A549 (cell line): ENCODE results near the gene CD37. TPM values are rescaled to one million over a fixed set of nuclear protein-coding genes. Genes with fewer than 3 reads are reported as not detected.

Experiments
- ATAC-seq, 2 experiments: fragments of 200-7000 bp in 1 of 2; fragments of >200 bp in 1 of 2; cut with Nextera tagmentation in 1 of 2; cut with Tn5 transposase in 1 of 2; 3 replicates each; pipeline versions ENCODE4 v1.8.0 to v1.9.1; 2018 to 2020; ENCODE audit warnings: mild to moderate bottlenecking in 1 of 2, moderate library complexity in 1 of 2
- CTCF ChIA-PET: fragments of 300-600 bp; sonication (Branson Sonifier 250); formaldehyde crosslinking; extraction: SDS; loops from one replicate; lab custom pipeline; 2021; ENCODE audit warnings: antibody characterized with exemption, inconsistent platforms; lab: Yijun Ruan, JAX
- POLR2A ChIA-PET: fragments of 350-600 bp; formaldehyde crosslinking; extraction: SDS; loops from one replicate; lab custom pipeline; 2021; ENCODE audit warnings: antibody characterized with exemption, inconsistent platforms; lab: Yijun Ruan, JAX
- DNase-seq, 2 experiments: peaks; one replicate each; pipeline versions ENCODE4 v3.0.0 to v3.0.0-alpha.2; 2011 to 2016; ENCODE audit warnings: low read depth in 1 of 2, low spot score in 1 of 2
- FAIRE-seq: peaks from 2 replicates; lab custom pipeline; 2011; peaks lifted over from hg19 to GRCh38; lab: Jason Lieb, UNC
- H3K27ac ChIP-seq, 2 experiments: fragments of >200 bp; sonication (Bioruptor Twin); formaldehyde crosslinking; 3 replicates each; pipeline ENCODE4 v1.5.1; 2016 to 2017
- H3K4me1 ChIP-seq: fragments of >200 bp; sonication (Bioruptor Twin); formaldehyde crosslinking; 3 replicates; pipeline ENCODE4 v1.6.1; 2016
- H3K4me2 ChIP-seq: fragments of >200 bp; sonication (Bioruptor Twin); formaldehyde crosslinking; 3 replicates; pipeline ENCODE4 v1.6.1; 2016
- H3K4me3 ChIP-seq: fragments of >200 bp; sonication (Bioruptor Twin); formaldehyde crosslinking; 3 replicates; pipeline ENCODE4 v1.5.1; 2016
- H3K9me3 ChIP-seq: fragments of >200 bp; sonication (Bioruptor Twin); formaldehyde crosslinking; 3 replicates; pipeline ENCODE4 v1.6.1; 2016
- CEBPB ChIP-seq, 2 experiments: fragments of >200 bp in 1 of 2; sonication (Bioruptor Twin) in 1 of 2; formaldehyde crosslinking in 1 of 2; IDR thresholded peaks; 2 replicates each; pipeline ENCODE4 v1.6.1; 2012 to 2016
- CTCF ChIP-seq: fragments of >200 bp; sonication (Bioruptor Twin); formaldehyde crosslinking; IDR thresholded peaks from 3 replicates; pipeline ENCODE4 v1.5.1; 2016
- E2F6 ChIP-seq: IDR thresholded peaks from 2 replicates; pipeline ENCODE4 v1.6.1; 2012; ENCODE audit warnings: low read depth, borderline replicate concordance
- EP300 ChIP-seq, 2 experiments: fragments of >200 bp; sonication (Bioruptor Twin); formaldehyde crosslinking; IDR thresholded peaks; 2 replicates in 1 of 2; 3 replicates in 1 of 2; pipeline ENCODE4 v1.6.1; 2016 to 2017
- HDAC2 ChIP-seq: fragments of 200-600 bp; sonication (generic); IDR thresholded peaks from 2 replicates; pipeline ENCODE4 v1.6.1; 2016
- HEYL ChIP-seq: fragments of 250-450 bp; sonication (Bioruptor Pico); IDR thresholded peaks from 2 replicates; pipeline ENCODE4 v1.8.0; 2021; ENCODE audit warnings: mild to moderate bottlenecking, moderate library complexity
- HOXB13 ChIP-seq: fragments of 250-450 bp; sonication (Bioruptor Pico); IDR thresholded peaks from 2 replicates; pipeline ENCODE4 v1.5.0; 2020; ENCODE audit warnings: low read depth, mild to moderate bottlenecking, moderate library complexity
- JUN ChIP-seq, 2 experiments: fragments of >200 bp; sonication (Bioruptor Twin); formaldehyde crosslinking; IDR thresholded peaks; 2 replicates in 1 of 2; 3 replicates in 1 of 2; pipeline ENCODE4 v1.6.1; 2016 to 2017
- KDM1A ChIP-seq: fragments of 200-600 bp; sonication (generic); IDR thresholded peaks from 2 replicates; pipeline ENCODE4 v1.6.1; 2016; ENCODE audit warnings: low read depth, mild to moderate bottlenecking
- MAFK ChIP-seq: fragments of 450-650 bp; IDR thresholded peaks from 2 replicates; pipeline ENCODE4 v1.6.1; 2014; ENCODE audit not compliant: partially characterized antibody
- MAX ChIP-seq: IDR thresholded peaks from 2 replicates; pipeline ENCODE4 v1.6.1; 2012
- MAZ ChIP-seq: fragments of 150-350 bp; IDR thresholded peaks from 2 replicates; pipeline ENCODE4 v1.6.1; 2014; ENCODE audit warnings: antibody characterized with exemption, low read depth, low read length, borderline replicate concordance
- NFE2L2 ChIP-seq: fragments of 150-350 bp; conservative IDR thresholded peaks from 2 replicates; pipeline ENCODE4 v1.6.1; 2014; ENCODE audit warnings: low read length
- NPAS2 ChIP-seq: fragments of 250-450 bp; sonication (Bioruptor Pico); IDR thresholded peaks from 2 replicates; pipeline ENCODE4 v1.8.0; 2022; ENCODE audit warnings: mild to moderate bottlenecking, moderate library complexity, borderline replicate concordance
- PBX3 ChIP-seq: IDR thresholded peaks from 2 replicates; pipeline ENCODE4 v1.6.1; 2012
- PHF8 ChIP-seq: fragments of 200-600 bp; sonication (generic); IDR thresholded peaks from 2 replicates; pipeline ENCODE4 v1.6.1; 2016; ENCODE audit warnings: low read depth, mild to moderate bottlenecking, antibody characterized with exemption, moderate library complexity, borderline replicate concordance
- POLR2A ChIP-seq: IDR thresholded peaks from 2 replicates; pipeline ENCODE4 v1.6.1; 2012; ENCODE audit warnings: mild to moderate bottlenecking, low read length
- RAD21 ChIP-seq, 2 experiments: fragments of >200 bp in 1 of 2; sonication (Bioruptor Twin) in 1 of 2; formaldehyde crosslinking in 1 of 2; IDR thresholded peaks in 1 of 2; conservative IDR thresholded peaks in 1 of 2; 2 replicates in 1 of 2; 3 replicates in 1 of 2; pipeline ENCODE4 v1.6.1; 2012 to 2018; ENCODE audit warnings: inconsistent platforms in 1 of 2
- RNF2 ChIP-seq: fragments of 200-600 bp; sonication (generic); IDR thresholded peaks from 2 replicates; pipeline ENCODE4 v1.6.1; 2016; ENCODE audit warnings: low read depth, mild to moderate bottlenecking, antibody characterized with exemption, moderate library complexity, borderline replicate concordance
- SREBF2 ChIP-seq: fragments of 450-650 bp; IDR thresholded peaks from 2 replicates; pipeline ENCODE4 v1.6.1; 2014; ENCODE audit warnings: mild to moderate bottlenecking, moderate library complexity
- USF2 ChIP-seq: fragments of 450-650 bp; IDR thresholded peaks from 2 replicates; pipeline ENCODE4 v1.6.1; 2014; ENCODE audit warnings: antibody characterized with exemption
- WGBS: methylation state at CpG from one replicate; pipeline ENCODE4 v1.1.6; 2017; ENCODE audit errors: missing lambda C conversion rate; 5-methylcytosine and 5-hydroxymethylcytosine counted together
- polyA plus RNA-seq, 4 experiments: library from polyadenylated mRNA; depleted of rRNA in 3 of 4; stranded (reverse); fragments of >200 nt; fragmentation: RNase III in 1 of 4; extraction: RNeasy Plus Mini Kit Qiagen cat#74134 plus additional on column Dnase treatment in 1 of 4; gene quantifications; 2 replicates in 3 of 4; 3 replicates in 1 of 4; pipeline ENCODE4 v1.2.3, GENCODE V29; 2011 to 2017

The CD37 gene
- polyA plus RNA-seq, 2 of the 4 experiments (the other 2 are of a cell fraction), result 0.13 TPM; not detected in 1

GRCh38 chr19:49363268-49364082, 28.3 kb downstream of the CD37 start, which contains the start of gene DKKL1:
Gene DKKL1, plus strand, starts transcription at chr19:49363877. Its CDS starts 122 bp downstream, at chr19:49363999.
- Histone ChIP-seq H3K4me1 (peaks cover 15% of the 10 kb centered on the region; the same call in 2 of the 3 replicates), H3K9me3 (peaks cover 5% of the 10 kb centered on the region; the same call in 2 of the 3 replicates), H3K4me3 (peak within 1 kb of the TSS; percentile 88), H3K27ac (peak within 1 kb of the TSS; percentile 87 to 90), H3K4me2 (peak within 1 kb of the TSS; percentile 99)
- ATAC-seq (peak; percentile 78 to 90), DNase-seq (peak; percentile 98 to 100), FAIRE-seq (peak; percentile 99)
- 1% methylated on average over 46 of the region's 46 CpGs for WGBS
- ChIA-PET CTCF (interaction anchor here (0.6 to 2.0 kb wide), 7 partner anchors 11 to 204 kb away, joined by 3 to 10 read pairs (median 4); partner anchors contain the start of gene SLC17A7), POLR2A (interaction anchor here (1.0 to 1.5 kb wide), 3 partner anchors 62 to 90 kb away, joined by 3 to 4 read pairs (median 3); partner anchors contain the start of genes ALDH16A1 and GFY)
- TF ChIP-seq MAX, result peak; percentile 64; the same call in 1 of the 2 replicates
- peak; percentile 18; the same call in 1 of the 3 replicates for TF ChIP-seq CTCF
- no peak for TF ChIP-seq HOXB13 (CRISPR knock-in tag)
- TF ChIP-seq MAFK, result no peak
- peak; percentile 12; the same call in 1 of the 2 replicates for TF ChIP-seq E2F6
- no peak for TF ChIP-seq RNF2
- TF ChIP-seq JUN (IDR thresholded peaks at IDR 0.05), result peak in 1 of 2 experiments; percentile 19; a peak in 1 of 5 replicates
- TF ChIP-seq POLR2A, result peak; percentile 30; the same call in 1 of the 2 replicates
- no peak for TF ChIP-seq USF2
- 0 out of 5 replicates have a peak, but pooled peaks of 1 of the 2 experiments have one; percentile 23 for TF ChIP-seq RAD21 (conservative IDR thresholded peaks at IDR 0.05 in 1 of 2, IDR thresholded peaks at IDR 0.05 in 1 of 2)
- no peak for TF ChIP-seq EP300 (IDR thresholded peaks at IDR 0.05)

GRCh38 chr19:49364083-49364737, 29.0 kb downstream of the CD37 start:
- 68% methylated on average over 27 of the region's 27 CpGs for whole genome bisulfite sequencing
- TF ChIP-seq PHF8, result peak; percentile 24; the same call in 1 of the 2 replicates
- TF ChIP-seq CEBPB (IDR thresholded peaks at IDR 0.05), result peak in 1 of 2 experiments; percentile 75; a peak in 2 of 4 replicates
- TF ChIP-seq NFE2L2, result no peak
- no peak for ATAC-seq
- CTCF ChIA-PET, result interaction anchor here (1.5 kb wide), 1 partner anchor 78 kb away, joined by 5 read pairs; the partner anchor contains the start of gene SLC17A7
- POLR2A ChIA-PET, result no interaction called here
- H3K27ac ChIP-seq, result peak overlapping the region; percentile 73 to 83
- FAIRE-seq, result no peak
- H3K4me1 ChIP-seq, result peaks cover 15% of the 10 kb centered on the region; the same call in 2 of the 3 replicates
- H3K9me3 ChIP-seq, result peaks cover 13% of the 10 kb centered on the region
- no peak for DNase-seq
- peak overlapping the region; percentile 44 for H3K4me3 ChIP-seq
- peak overlapping the region; percentile 74 for H3K4me2 ChIP-seq

- Histone ChIP-seq H3K9me3 (peaks cover 25% of the 10 kb centered on the region), H3K27ac (no peak overlapping the region), H3K4me2 (no peak overlapping the region), H3K4me3 (no peak overlapping the region), H3K4me1 (peaks cover 13% of the 10 kb centered on the region; the same call in 2 of the 3 replicates)
- ChIA-PET CTCF (interaction anchor here (0.7 to 4.7 kb wide), 6 partner anchors 10 to 1101 kb away, joined by 3 to 34 read pairs (median 5); no protein-coding TSS in a partner anchor), POLR2A (no interaction called here)
- ATAC-seq, result no peak
- FAIRE-seq, result no peak
- no peak for DNase-seq
- TF ChIP-seq HDAC2 (0 out of 2 replicates have a peak, but pooled peaks have one; percentile 36), HOXB13 (CRISPR knock-in tag) (no peak), RAD21 (conservative IDR thresholded peaks at IDR 0.05 in 1 of 2, IDR thresholded peaks at IDR 0.05 in 1 of 2) (no peak), PBX3 (no peak), HEYL (CRISPR knock-in tag) (no peak), JUN (IDR thresholded peaks at IDR 0.05) (no peak), KDM1A (peak; percentile 79; the same call in 1 of the 2 replicates), SREBF2 (no peak), NPAS2 (no peak), MAZ (no peak)
Measured at GRCh38 chr19:49366110-49366509, 30.9 kb downstream of the CD37 start.
